DND-41 (cell line): ENCODE data around the gene ATXN7L3B.

Experiments used
- CTCF ChIP-seq: IDR thresholded peaks from 2 replicates; pipeline ENCODE4 v1.5.1; 2012; ENCODE audit warnings: borderline replicate concordance, low read length, moderate library complexity, mild to moderate bottlenecking; ENCODE audit not compliant: poor library complexity, severe bottlenecking; ENCODE audit errors: extremely low read depth
- EZH2 ChIP-seq: IDR thresholded peaks from 3 replicates; pipeline ENCODE4 v1.6.1; 2012; ENCODE audit warnings: borderline replicate concordance, low read depth, mild to moderate bottlenecking, moderate library complexity, low read length, inconsistent platforms; ENCODE audit not compliant: severe bottlenecking

- TF ChIP-seq CTCF (no peak), EZH2 (no peak)
Measured at GRCh38 chr12:74509886-74510285, 27.7 kb upstream of the ATXN7L3B start.
